Measurements from ENCODE around the gene CACNA1C.
A peak's percentile ranks its signal among the peaks of the same experiment; 100 is the strongest.

CACNA1C gene

GRCh38 chr12:2035431-2036055 lies 17.2 kb upstream of the CACNA1C start:
- DNase-seq = no peak

GRCh38 chr12:2039034-2039433 lies 13.8 kb upstream of the CACNA1C start:
- DNase-seq = no peak

DNA sequence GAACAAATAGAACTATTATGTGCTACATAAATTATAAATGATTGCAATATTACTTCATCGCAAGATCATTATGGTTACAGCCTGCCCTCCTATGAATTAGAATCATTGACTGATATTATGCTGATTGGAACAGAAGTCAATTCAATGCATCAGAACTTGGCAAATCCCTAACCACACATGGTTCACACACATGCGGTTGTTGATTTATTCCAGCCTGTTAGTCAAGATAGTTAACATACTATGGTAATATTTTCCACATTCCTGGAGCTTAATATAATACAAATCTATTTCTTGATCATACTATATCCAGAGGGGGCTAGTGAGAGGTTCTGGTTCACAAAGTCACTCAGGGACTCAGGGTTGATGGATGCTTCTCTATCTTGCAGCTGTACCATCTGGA lies 9.7 kb upstream of the CACNA1C start:
- DNase-seq = no peak

DNA sequence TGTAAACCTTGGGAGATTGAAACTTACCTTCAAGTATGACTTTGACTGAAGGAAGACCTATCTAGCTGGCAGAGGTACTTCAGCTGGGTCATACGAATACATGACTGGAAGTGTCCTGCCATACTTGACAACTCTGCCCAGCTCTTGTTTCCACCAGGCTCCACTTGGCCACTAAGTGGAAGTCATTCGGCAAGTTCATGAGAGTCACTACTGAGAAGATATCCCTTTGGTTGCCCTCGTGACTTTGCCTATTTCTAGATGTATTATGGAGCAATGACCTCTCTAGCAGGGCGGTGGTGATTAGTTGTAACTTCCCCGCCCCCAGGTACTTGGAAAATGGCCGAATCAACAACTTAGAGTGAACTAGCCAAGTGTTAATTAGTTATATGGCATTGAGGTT lies 8.6 kb upstream of the CACNA1C start:
- no peak for DNase-seq

DNA sequence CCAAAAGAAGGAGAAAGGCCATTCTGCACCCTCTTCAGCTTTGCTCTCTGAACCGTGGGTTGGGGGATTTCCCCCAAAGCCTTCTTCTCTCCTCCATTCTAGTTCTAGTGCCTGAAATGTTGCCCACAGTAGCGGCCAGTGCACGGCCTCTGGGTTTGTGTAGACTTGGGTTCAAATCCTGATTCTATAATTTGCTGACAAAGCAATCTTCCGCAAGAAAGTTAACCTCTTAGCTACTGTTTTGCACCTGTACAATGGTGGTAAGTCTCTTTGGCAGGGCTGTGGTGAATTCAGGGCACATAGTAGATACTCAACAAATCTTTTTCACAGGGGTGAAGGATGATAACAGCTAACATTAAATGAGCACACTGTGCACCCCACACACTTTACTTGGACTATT lies 5.8 kb upstream of the CACNA1C start:
- no peak for DNase-seq

DNA sequence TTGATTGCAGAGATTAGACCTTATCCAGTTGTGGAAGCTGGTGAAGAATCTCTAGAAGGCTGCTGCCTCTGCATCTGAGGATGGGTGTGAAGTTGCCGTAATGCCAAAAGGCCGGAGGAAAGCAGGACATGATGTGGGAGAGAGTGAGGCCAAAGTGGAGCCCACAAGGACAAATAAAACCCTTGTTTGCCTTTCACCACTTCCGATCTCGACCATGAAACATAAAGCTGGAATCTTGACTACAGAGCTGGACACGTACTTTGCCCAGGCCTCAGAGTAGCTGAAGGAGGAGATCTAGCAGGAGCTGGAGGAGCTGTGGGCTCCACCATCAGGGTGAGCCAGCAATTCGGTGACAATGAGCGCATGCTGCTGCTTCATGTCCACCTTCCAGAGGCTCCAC lies 5.0 kb upstream of the CACNA1C start:
- DNase-seq = no peak

GRCh38 chr12:2049604-2050540 lies 2.9 kb upstream of the CACNA1C start:
- no peak for DNase-seq

DNA sequence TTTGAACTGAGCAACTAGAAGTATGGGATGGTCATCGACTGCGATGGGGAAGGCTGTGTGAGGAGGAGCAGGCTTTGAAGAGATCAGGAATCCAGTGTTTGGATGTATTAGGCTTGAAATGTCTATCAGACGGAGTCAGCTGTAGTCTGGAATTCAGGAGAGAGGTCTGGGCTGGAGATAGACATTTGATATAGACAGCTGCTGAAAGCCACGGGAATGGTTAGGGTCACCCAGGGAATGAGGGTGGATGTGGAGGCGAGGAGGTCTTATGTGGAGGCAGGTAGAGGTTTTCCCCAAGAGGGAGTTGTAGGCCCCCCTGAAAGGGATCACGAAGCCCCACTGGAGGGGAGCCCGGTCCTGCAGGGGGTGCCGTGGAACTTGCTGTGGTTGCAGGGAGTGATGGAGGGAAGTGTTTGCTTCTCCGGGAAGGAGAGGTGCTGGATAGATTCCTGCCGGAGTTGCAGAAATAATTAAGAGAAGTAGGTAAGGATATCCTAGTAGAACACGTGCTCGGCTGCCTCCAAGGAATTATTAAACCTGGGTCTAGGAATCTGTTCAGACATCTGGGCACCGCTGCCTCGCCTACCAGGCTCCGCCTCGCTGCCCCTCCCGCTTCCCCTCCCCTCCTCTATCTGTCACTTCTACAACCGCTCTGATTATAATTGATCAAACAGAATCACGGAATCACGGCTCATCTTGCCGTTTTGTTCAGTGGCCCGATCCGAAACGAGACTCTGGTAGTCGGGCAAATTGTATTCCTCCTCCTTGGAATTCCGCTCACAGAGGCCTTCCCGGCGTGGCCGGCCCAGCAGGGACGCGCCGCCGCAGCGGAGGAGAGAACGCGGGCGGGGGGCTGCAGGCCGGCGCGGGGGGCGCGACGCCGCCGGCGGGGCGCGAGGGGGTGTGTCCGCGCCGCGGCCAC lies 826 bp upstream of the CACNA1C start:
- DNase-seq = no peak

DNA sequence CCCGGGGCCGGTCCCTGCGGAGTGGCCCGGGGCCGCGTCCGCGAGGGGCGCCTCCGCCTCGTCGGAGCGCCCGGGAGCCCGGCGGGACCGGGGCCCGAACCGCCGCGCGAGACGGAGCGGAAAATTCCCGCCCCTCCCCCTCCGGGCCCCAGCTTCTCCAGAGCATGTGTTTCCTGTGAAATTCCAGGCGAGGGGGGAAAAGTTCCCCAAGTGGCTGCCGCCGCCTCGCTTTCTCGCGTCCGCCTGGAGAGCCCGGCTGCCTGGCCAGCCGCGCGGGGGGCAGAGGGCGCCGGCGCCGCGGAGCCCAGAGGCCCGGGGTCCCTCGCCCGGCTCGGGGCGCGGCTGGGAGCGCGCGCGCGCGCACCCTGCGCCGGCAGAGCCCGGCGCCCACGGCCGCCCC lies 904 bp downstream of the CACNA1C start:
- no peak for DNase-seq

GRCh38 chr12:2054091-2055018 lies 1.6 kb downstream of the CACNA1C start:
- no peak for DNase-seq

DNA sequence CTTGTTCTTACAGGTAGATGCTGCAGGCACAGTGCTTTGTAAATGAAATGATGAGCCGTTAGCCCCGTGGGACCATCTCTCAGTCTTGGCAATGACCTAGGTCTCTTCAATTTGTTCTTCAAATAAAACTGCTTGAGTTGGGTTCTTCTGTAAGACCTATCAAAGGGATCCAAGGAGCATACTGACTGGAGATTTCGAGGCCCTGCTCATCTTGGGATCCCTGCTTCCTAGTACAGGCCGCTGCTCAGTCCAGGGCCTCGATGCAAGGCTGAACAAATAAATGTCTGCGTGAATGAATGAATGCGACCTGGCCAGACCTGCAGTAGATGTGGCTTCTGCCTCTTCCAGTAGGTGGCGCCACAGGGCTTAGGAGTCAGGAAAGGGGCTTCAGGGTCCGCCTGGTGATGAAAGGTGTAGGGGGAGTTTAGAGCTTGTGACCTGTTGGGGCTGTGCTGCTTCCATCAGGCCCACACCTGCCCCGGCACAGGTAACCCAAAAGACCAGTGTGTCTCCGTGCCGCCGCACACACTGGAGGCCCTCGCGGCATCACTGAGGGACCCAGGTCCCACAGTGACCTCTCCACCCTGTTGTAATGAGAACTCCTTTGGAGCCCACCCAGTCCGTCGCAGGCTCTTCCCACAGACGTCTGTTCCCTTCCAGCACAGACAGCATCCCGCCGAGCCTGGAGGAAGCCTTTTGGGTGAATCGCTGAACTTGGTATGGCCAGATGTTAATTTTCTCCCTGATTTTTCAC lies 4.4 kb downstream of the CACNA1C start:
- peak; percentile 72 for DNase-seq

GRCh38 chr12:2057795-2058408 lies 5.1 kb downstream of the CACNA1C start:
- no peak for DNase-seq

DNA sequence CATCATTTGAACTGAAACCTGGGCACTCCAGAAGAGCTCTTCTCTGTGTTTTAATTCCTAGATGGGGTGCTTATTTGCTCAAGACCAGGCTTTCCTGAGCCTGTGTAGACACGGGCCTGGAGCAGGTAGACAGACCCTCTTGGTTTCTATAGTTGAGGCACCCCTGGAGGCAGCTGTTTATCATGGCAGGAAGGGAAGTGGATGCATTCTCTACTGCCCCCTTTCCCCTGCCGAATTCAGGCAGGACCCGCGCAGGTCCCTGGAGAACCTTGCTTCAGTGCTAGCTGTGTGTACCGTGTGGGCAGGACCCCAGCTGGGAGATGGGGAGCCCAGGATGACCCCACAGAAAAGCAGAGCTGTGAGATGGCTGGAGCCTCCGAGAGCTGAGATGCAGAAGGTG lies 6.0 kb downstream of the CACNA1C start:
- no peak for DNase-seq

DNA sequence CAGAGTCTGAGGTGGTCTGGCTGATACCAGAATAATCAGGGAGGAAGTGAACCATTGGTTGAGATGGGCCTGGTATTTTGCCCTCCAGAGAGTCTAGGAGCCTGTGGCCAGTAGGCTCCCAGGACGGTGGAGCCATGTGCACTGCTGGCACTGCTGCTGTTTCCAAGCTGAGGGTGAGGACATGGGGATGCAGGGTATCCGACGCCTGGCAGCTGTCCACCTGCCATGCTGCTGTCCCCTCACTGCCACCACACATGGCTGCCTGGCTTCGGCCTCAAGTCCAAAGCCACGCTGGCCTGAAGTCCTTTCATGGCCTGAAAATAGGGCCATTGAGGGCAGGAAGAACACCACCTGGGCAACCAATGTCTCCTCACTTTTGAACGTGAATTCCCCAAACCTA lies 8.6 kb downstream of the CACNA1C start:
- no peak for DNase-seq

GRCh38 chr12:2064071-2064507 lies 11.3 kb downstream of the CACNA1C start:
- DNase-seq = no peak

DNA sequence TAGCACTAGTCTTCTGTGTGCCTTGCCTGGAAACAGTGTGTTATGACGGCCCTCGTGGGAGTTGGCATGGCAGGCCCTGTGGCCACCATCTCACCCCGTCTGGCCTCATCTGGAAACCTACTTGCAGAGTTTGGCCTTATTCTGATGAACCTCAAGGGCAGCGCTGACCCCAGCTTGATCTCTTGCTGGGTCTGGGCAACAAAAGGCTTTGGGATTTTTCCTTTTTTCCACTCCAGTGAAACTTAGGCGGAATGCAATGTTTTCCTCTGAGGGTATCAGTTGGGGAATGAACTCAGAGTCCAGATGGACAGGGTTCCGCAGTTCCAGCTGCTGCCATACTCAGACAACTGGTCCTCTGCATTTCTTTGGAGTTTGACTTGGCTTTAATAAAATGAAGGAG lies 15.9 kb downstream of the CACNA1C start:
- no peak for DNase-seq

DNA sequence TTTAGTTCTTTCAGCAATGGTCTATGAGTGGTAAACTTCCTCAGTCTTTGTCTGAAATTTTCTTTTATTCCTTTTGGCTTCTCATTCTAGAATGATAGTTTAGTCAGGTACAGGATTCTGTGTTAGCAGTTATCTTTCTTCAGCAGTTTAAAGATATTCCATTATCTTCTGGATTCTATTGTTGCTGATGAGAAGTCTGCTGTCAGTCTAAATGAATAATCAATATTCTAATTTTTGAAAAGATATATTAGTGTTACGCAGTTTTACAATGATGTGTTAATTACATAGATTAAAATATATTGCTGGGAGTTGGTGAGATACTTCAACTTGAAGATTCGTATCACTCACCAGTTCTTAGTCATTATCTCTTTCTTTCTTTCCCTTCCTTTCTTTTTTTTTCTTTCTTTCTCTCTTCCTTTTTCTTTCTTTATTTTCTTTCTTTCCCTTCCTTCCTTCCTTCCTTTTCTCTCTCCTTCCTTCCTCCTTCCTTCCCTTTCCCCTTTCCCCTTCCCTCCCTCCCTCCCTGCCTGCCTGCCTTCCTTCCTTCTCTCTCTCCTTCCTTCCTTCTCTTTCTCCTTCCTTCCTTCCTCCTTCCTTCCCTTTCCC lies 17.8 kb downstream of the CACNA1C start:
- no peak for DNase-seq

GRCh38 chr12:2074792-2075191 lies 22.0 kb downstream of the CACNA1C start:
- no peak for DNase-seq

GRCh38 chr12:2075508-2076195 lies 22.9 kb downstream of the CACNA1C start:
- no peak for DNase-seq

- DNase-seq = no peak
Measured at GRCh38 chr12:2076196-2076570, 23.4 kb downstream of the CACNA1C start.
